Measurements from ENCODE around the gene CEP152. TPM values are rescaled to one million over a fixed set of nuclear protein-coding genes. Genes with fewer than 3 reads are reported as not detected.

The CEP152 gene
- total RNA-seq, 1 experiment from 2014 or later, result 13.9 TPM

DNA sequence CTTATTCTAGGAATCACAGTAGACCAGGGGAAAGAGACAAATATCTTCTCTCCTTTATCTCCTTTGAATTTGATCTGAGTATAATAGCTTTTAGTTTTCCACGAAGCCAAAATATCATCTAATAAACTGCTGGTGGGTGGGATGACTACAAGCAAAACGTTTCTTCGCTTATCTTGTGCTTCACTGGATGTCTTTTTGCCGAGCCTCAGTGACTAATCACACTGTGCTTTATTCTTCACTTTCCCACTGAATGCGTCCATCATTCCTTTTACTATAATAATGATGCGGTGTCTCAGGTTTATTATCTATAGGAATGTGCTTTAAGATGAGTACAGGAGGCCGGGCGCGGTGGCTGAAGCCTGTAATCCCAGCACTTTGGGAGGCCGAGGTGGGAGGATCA is 32.5 kb downstream of the CEP152 start:
- Histone ChIP-seq H3K27me3 (ENCODE audit: control insufficient read depth, insufficient read depth, low read length) (no peaks in the 10 kb centered on the region), H3K9me3 (ENCODE audit: control insufficient read depth, insufficient read depth, low read depth, low read length) (no peaks in the 10 kb centered on the region), H3K36me3 (ENCODE audit: control insufficient read depth, insufficient read depth, low read length) (peaks cover 7% of the 10 kb centered on the region), H3K27ac (ENCODE audit: low read length) (no peak overlapping the region), H3K4me3 (ENCODE audit: low read depth in 2 of 2, low read length in 2 of 2) (no peak overlapping the region), H3K4me1 (ENCODE audit: control insufficient read depth, insufficient read depth, low read length) (no peaks in the 10 kb centered on the region)
- POLR2A ChIA-PET, result no interaction called here
- DNase-seq (ENCODE audit: low read depth, low spot score), result no peak
- no peak for ATAC-seq
- in situ Hi-C loops (cut with HindIII; ENCODE audit: low pct_unique_long_range_greater_than_20kb, low sequenced_read_pairs), result no loop called here
- intact Hi-C loops (cut with micrococcal nuclease; ENCODE audit: unreplicated experiment), result no loop called here
- CTCF ChIA-PET, result no interaction called here
- TF ChIP-seq, protein P1, sequence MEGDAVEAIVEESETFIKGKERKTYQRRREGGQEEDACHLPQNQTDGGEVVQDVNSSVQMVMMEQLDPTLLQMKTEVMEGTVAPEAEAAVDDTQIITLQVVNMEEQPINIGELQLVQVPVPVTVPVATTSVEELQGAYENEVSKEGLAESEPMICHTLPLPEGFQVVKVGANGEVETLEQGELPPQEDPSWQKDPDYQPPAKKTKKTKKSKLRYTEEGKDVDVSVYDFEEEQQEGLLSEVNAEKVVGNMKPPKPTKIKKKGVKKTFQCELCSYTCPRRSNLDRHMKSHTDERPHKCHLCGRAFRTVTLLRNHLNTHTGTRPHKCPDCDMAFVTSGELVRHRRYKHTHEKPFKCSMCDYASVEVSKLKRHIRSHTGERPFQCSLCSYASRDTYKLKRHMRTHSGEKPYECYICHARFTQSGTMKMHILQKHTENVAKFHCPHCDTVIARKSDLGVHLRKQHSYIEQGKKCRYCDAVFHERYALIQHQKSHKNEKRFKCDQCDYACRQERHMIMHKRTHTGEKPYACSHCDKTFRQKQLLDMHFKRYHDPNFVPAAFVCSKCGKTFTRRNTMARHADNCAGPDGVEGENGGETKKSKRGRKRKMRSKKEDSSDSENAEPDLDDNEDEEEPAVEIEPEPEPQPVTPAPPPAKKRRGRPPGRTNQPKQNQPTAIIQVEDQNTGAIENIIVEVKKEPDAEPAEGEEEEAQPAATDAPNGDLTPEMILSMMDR (IDR thresholded peaks at IDR 0.05), result no peak
- BruUV-seq (replicated peaks), result no TSS peak

DNA sequence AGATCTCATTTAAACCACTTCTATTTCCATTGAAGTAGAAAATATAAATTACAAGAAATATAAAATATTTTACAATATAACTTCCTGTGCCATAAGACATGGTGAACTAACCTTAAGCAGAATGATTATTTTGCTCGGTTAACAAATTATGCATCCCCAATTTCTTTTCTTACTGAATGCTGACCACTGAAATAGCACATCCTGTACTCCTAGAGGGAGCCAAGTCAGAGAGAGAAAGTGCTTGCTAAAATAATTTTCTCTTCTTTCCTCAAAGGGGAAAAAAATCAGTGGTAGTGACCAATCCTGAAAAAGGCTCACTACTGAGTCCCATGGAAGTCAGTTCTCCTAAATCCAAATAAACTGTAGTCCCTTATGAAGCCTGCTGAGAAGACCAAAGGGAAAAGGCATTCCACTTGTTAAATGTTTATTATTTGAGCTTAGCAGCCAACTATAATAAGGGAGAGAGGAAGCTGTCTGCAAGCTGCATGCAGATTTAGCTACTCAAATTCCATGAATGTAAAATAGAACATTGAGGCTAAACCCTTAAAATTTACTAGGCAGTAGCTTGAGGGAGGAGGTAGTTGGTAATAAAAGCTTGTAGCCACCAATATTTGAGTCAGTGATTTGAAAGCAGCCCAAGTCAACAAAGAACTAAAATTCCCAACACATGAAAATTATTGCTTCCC is 33.1 kb downstream of the CEP152 start:
- in situ Hi-C loops (cut with HindIII; ENCODE audit: low pct_unique_long_range_greater_than_20kb, low sequenced_read_pairs) (no loop called here), intact Hi-C loops (cut with micrococcal nuclease; ENCODE audit: unreplicated experiment) (no loop called here)
- POLR2A ChIA-PET, result interaction anchor here (0.6 kb wide), 1 partner anchor 37 kb away, joined by 6 read pairs; no protein-coding TSS in a partner anchor
- H3K36me3 ChIP-seq (ENCODE audit: control insufficient read depth, insufficient read depth, low read length), result peaks cover 2% of the 10 kb centered on the region
- H3K4me1 ChIP-seq (ENCODE audit: control insufficient read depth, insufficient read depth, low read length), result no peaks in the 10 kb centered on the region
- no peak overlapping the region for H3K4me3 ChIP-seq (ENCODE audit: low read depth in 2 of 2, low read length in 2 of 2)
- CTCF ChIA-PET, result no interaction called here
- no peak for DNase-seq (ENCODE audit: low read depth, low spot score)
- no TSS peak for BruUV-seq (replicated peaks)
- no peaks in the 10 kb centered on the region for H3K27me3 ChIP-seq (ENCODE audit: control insufficient read depth, insufficient read depth, low read length)
- no peak for ATAC-seq
- no peaks in the 10 kb centered on the region for H3K9me3 ChIP-seq (ENCODE audit: control insufficient read depth, insufficient read depth, low read depth, low read length)
- H3K27ac ChIP-seq (ENCODE audit: low read length), result no peak overlapping the region
- TF ChIP-seq, protein P2, sequence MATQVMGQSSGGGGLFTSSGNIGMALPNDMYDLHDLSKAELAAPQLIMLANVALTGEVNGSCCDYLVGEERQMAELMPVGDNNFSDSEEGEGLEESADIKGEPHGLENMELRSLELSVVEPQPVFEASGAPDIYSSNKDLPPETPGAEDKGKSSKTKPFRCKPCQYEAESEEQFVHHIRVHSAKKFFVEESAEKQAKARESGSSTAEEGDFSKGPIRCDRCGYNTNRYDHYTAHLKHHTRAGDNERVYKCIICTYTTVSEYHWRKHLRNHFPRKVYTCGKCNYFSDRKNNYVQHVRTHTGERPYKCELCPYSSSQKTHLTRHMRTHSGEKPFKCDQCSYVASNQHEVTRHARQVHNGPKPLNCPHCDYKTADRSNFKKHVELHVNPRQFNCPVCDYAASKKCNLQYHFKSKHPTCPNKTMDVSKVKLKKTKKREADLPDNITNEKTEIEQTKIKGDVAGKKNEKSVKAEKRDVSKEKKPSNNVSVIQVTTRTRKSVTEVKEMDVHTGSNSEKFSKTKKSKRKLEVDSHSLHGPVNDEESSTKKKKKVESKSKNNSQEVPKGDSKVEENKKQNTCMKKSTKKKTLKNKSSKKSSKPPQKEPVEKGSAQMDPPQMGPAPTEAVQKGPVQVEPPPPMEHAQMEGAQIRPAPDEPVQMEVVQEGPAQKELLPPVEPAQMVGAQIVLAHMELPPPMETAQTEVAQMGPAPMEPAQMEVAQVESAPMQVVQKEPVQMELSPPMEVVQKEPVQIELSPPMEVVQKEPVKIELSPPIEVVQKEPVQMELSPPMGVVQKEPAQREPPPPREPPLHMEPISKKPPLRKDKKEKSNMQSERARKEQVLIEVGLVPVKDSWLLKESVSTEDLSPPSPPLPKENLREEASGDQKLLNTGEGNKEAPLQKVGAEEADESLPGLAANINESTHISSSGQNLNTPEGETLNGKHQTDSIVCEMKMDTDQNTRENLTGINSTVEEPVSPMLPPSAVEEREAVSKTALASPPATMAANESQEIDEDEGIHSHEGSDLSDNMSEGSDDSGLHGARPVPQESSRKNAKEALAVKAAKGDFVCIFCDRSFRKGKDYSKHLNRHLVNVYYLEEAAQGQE (IDR thresholded peaks at IDR 0.05; ENCODE audit: insufficient read depth in 1 of 2, low read depth in 2 of 2, low read length in 1 of 2), result no peak
- TF ChIP-seq TCF7L2 (IDR thresholded peaks at IDR 0.05; ENCODE audit: low read depth, low read length) (no peak), SIN3A (IDR thresholded peaks at IDR 0.05; ENCODE audit: borderline replicate concordance, insufficient read depth, low read depth, low read length) (no peak), POLR2AphosphoS5 (IDR thresholded peaks at IDR 0.05; ENCODE audit: low read depth, low read length) (no peak)
- TF ChIP-seq, protein P1 (IDR thresholded peaks at IDR 0.05), result no peak
